Gastrocnemius medialis (tissue), 4 donors: ENCODE results near the gene SUPT3H. TPM values are rescaled to one million over a fixed set of nuclear protein-coding genes. Genes with fewer than 3 reads are reported as not detected.

Source experiments
- ATAC-seq, 2 donors: fragments of 150-250 bp; one replicate each; pipeline ENCODE4 v1.9.1; 2016
- DNase-seq, 2 donors: peaks; one replicate each; pipeline ENCODE4 v3.0.0-alpha.2; 2019
- H3K27ac ChIP-seq, 4 donors: fragments of 200-600 bp; sonication (generic); 1 replicate in 1 of 4; 2 replicates in 3 of 4; pipeline ENCODE4 v1.5.1; 2016 to 2018; ENCODE audit warnings: mild to moderate bottlenecking in 2 of 4, moderate library complexity in 1 of 4
- H3K27me3 ChIP-seq, 3 donors: fragments of 200-600 bp; sonication (generic) in 2 of 3; 1 replicate in 1 of 3; 2 replicates in 2 of 3; pipeline versions ENCODE4 v1.5.1 to v1.6.0; 2016 to 2019; ENCODE audit warnings: mild to moderate bottlenecking in 1 of 3, moderate library complexity in 1 of 3
- H3K36me3 ChIP-seq, 2 donors: fragments of 200-600 bp; sonication (generic) in 1 of 2; one replicate each; pipeline ENCODE4 v1.5.1; 2017 to 2018
- H3K4me1 ChIP-seq, 2 donors: fragments of 200-600 bp; sonication (generic) in 1 of 2; one replicate each; pipeline ENCODE4 v1.5.1; 2016 to 2017; ENCODE audit warnings: mild to moderate bottlenecking in 2 of 2
- H3K4me3 ChIP-seq, 4 donors: fragments of 200-600 bp; sonication (generic) in 3 of 4; 1 replicate in 1 of 4; 2 replicates in 3 of 4; pipeline ENCODE4 v1.5.1; 2016 to 2019; ENCODE audit warnings: mild to moderate bottlenecking in 2 of 4
- H3K9me3 ChIP-seq, 3 donors: fragments of 200-600 bp; sonication (generic) in 2 of 3; 1 replicate in 1 of 3; 2 replicates in 2 of 3; pipeline ENCODE4 v1.5.1; 2016 to 2019
- CTCF ChIP-seq, 5 experiments: fragments of 450-650 bp in 3 of 5; fragments of 200-600 bp in 2 of 5; sonication (generic) in 2 of 5; IDR thresholded peaks in 4 of 5; conservative IDR thresholded peaks in 1 of 5; 1 replicate in 4 of 5; 2 replicates in 1 of 5; pipeline ENCODE4 v1.5.1; 2016 to 2019; ENCODE audit warnings: antibody characterized with exemption in 5 of 5, mild to moderate bottlenecking in 3 of 5, moderate library complexity in 3 of 5
- POLR2A ChIP-seq, 2 donors: fragments of 450-650 bp; IDR thresholded peaks; one replicate each; pipeline ENCODE4 v1.6.1; 2017; ENCODE audit warnings: antibody characterized with exemption in 2 of 2, mild to moderate bottlenecking in 2 of 2, moderate library complexity in 2 of 2
- in situ Hi-C, 4 donors: fragments of 200-750 bp; cut with MboI; loops; one replicate each; pipeline versions ENCODE4 v1.15.0 to v1.8.0; 2017; ENCODE audit warnings: low sequenced_read_pairs in 4 of 4
- intact Hi-C: fragments of 100-400 bp; cut with DNase I; formaldehyde crosslinking; loops from one replicate; pipeline ENCODE4 v1.15.1; 2023; ENCODE audit warnings: low total_unique reads
- total RNA-seq, 4 donors: library from RNA; depleted of rRNA; stranded (reverse); fragments of >200 nt; gene quantifications; one replicate each; pipeline versions ENCODE4 v1.1.0 to v1.2.3, GENCODE V29; 2016

Gene SUPT3H
- total RNA-seq, 4 donors from 2014 or later = 1.5 to 9.0 (median 4.2) TPM

- intact Hi-C loops (no loop called here), in situ Hi-C loops (loop anchor here in 3 of 4 donors (25.0 kb wide), 2 partner anchors 312 to 738 kb away; no protein-coding TSS in a partner anchor)
- Histone ChIP-seq H3K4me3 (no peak overlapping the region), H3K36me3 (no peaks in the 10 kb centered on the region), H3K9me3 (no peaks in the 10 kb centered on the region), H3K4me1 (no peaks in the 10 kb centered on the region), H3K27me3 (peaks cover 0 to 3% (median 0%) of the 10 kb centered on the region in 3 donors), H3K27ac (no peak overlapping the region)
- ATAC-seq = no peak
- DNase-seq = no peak
- TF ChIP-seq POLR2A (IDR thresholded peaks at IDR 0.05) = no peak
- TF ChIP-seq CTCF (IDR thresholded peaks at IDR 0.05 in 4 of 5, conservative IDR thresholded peaks at IDR 0.05 in 1 of 5) = no peak
Measured at GRCh38 chr6:45400021-45400420, 22.3 kb upstream of the SUPT3H start.

- Histone ChIP-seq H3K27me3 (peaks cover 0 to 3% (median 0%) of the 10 kb centered on the region in 3 donors), H3K27ac (no peak overlapping the region), H3K9me3 (no peaks in the 10 kb centered on the region), H3K36me3 (no peaks in the 10 kb centered on the region), H3K4me3 (no peak overlapping the region), H3K4me1 (no peaks in the 10 kb centered on the region)
- no peak for TF ChIP-seq POLR2A (IDR thresholded peaks at IDR 0.05)
- TF ChIP-seq CTCF (IDR thresholded peaks at IDR 0.05 in 4 of 5, conservative IDR thresholded peaks at IDR 0.05 in 1 of 5) = no peak
- ATAC-seq (no peak), DNase-seq (no peak)
- in situ Hi-C loops = no loop called here
- intact Hi-C loops = no loop called here
Measured at GRCh38 chr6:45398075-45398813, 20.5 kb upstream of the SUPT3H start.

GRCh38 chr6:45394586-45395095, 16.9 kb upstream of the SUPT3H start:
- no peak overlapping the region for H3K27ac ChIP-seq
- H3K4me1 ChIP-seq = no peaks in the 10 kb centered on the region
- no peak overlapping the region for H3K4me3 ChIP-seq
- H3K9me3 ChIP-seq = no peaks in the 10 kb centered on the region
- H3K36me3 ChIP-seq = no peaks in the 10 kb centered on the region
- intact Hi-C loops = no loop called here
- no peak for TF ChIP-seq POLR2A (IDR thresholded peaks at IDR 0.05)
- no peak for TF ChIP-seq CTCF (IDR thresholded peaks at IDR 0.05 in 4 of 5, conservative IDR thresholded peaks at IDR 0.05 in 1 of 5)
- no peaks in the 10 kb centered on the region for H3K27me3 ChIP-seq
- DNase-seq (no peak), ATAC-seq (no peak)
- in situ Hi-C loops = no loop called here

GRCh38 chr6:45388328-45388727, 10.6 kb upstream of the SUPT3H start:
- intact Hi-C loops = no loop called here
- in situ Hi-C loops = no loop called here
- no peak overlapping the region for H3K4me3 ChIP-seq

More at GRCh38 chr6:45388328-45388727, 10.6 kb upstream of the SUPT3H start:
- Histone ChIP-seq H3K36me3 (no peaks in the 10 kb centered on the region), H3K27me3 (peaks cover 0 to 4% (median 0%) of the 10 kb centered on the region in 3 donors), H3K9me3 (no peaks in the 10 kb centered on the region), H3K27ac (no peak overlapping the region), H3K4me1 (no peaks in the 10 kb centered on the region)
- TF ChIP-seq POLR2A (IDR thresholded peaks at IDR 0.05) (no peak), CTCF (IDR thresholded peaks at IDR 0.05 in 4 of 5, conservative IDR thresholded peaks at IDR 0.05 in 1 of 5) (no peak)
- ATAC-seq = no peak
- no peak for DNase-seq
